ENCODE data around the gene ARMC12. TPM values are rescaled to one million over a fixed set of nuclear protein-coding genes. Genes with fewer than 3 reads are reported as not detected.

The ARMC12 gene
- total and polyA plus RNA-seq, 2 of the 13 experiments (the other 11 are each of a cell fraction or from before 2014, with no cell fraction given) = 1.3 TPM; not detected in 1

DNA sequence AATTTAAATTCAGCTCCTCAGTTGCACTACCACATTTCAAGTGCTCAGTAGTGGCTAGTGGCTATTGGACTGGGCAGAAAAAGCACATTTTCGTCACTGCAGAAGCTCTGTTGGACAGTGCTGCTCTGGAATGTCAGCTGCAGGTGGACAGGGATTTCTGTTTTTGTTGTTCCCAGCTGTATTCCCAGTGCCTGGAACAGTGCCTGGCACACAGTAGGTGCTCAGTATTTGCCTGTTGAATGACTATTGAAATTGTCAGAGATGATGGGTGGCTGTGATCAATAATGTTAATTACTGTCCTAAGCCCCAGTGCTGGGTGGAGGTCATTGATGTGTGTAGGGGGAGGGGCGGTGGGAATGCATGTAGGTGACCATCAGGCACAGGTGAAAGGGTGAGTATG, 49.4 kb downstream of the ARMC12 start:
- POLR2A ChIA-PET = interaction anchor here (0.5 kb wide), 1 partner anchor 272 kb away, joined by 3 read pairs; no protein-coding TSS in a partner anchor
- no TSS peak for BruUV-seq (replicated peaks)
- H3K4me3 ChIP-seq (replicated peaks in 1 of 3; ENCODE audit: insufficient read depth in 1 of 3, low read depth in 2 of 3, low read length in 3 of 3) = no peak overlapping the region
- 0% methylated on average over 2 of the region's 2 CpGs for WGBS (ENCODE audit: low lambda C conversion rate)
- H4K20me1 ChIP-seq (ENCODE audit: insufficient read depth, low read length) = no peaks in the 10 kb centered on the region
- H2AFZ ChIP-seq (ENCODE audit: low read length) = no peak overlapping the region
- no peaks in the 10 kb centered on the region for H3K9me3 ChIP-seq (ENCODE audit: low read length)
- no peak overlapping the region for H3K4me2 ChIP-seq (ENCODE audit: low read depth, low read length)
- ATAC-seq (no peak), FAIRE-seq (no peak), DNase-seq (ENCODE audit: low spot score) (no peak)
- in situ Hi-C loops (cut with HindIII; ENCODE audit: extremely low pct_ligation_motif_present, low pct_unique_long_range_greater_than_20kb) (no loop called here), intact Hi-C loops (cut with micrococcal nuclease; ENCODE audit: unreplicated experiment) (no loop called here)
- H3K79me2 ChIP-seq (ENCODE audit: insufficient read depth, low read length) = no peaks in the 10 kb centered on the region
- TF ChIP-seq ZKSCAN1 (IDR thresholded peaks at IDR 0.05; ENCODE audit: low read length) = 0 out of 2 replicates have a peak, but pooled peaks have one; percentile 52
- TF ChIP-seq ZNF792 (CRISPR knock-in tag; IDR thresholded peaks at IDR 0.05) = no peak
- no peak for TF ChIP-seq ZNF678 (CRISPR knock-in tag; IDR thresholded peaks at IDR 0.05)
- TF ChIP-seq GLI4 (CRISPR knock-in tag; IDR thresholded peaks at IDR 0.05; ENCODE audit: borderline replicate concordance) = no peak
- CTCF ChIA-PET (ENCODE audit: low intra/inter-chr PET ratio, low total read pairs) = no interaction called here
- peaks cover 0 to 16% of the 10 kb centered on the region in 2 experiments; a peak in 1 of 5 replicates for H3K27me3 ChIP-seq (ENCODE audit: control insufficient read depth in 1 of 2, insufficient read depth in 2 of 2, low read length in 2 of 2)
- H3K36me3 ChIP-seq (replicated peaks in 1 of 2; ENCODE audit: control insufficient read depth in 1 of 2, insufficient read depth in 2 of 2, low read length in 2 of 2) = no peaks in the 10 kb centered on the region
- H3K9ac ChIP-seq (ENCODE audit: insufficient read depth, low read depth, low read length) = no peak overlapping the region
- no peak overlapping the region for H3K27ac ChIP-seq (ENCODE audit: extremely low read length, insufficient read depth, low read length)
- H3K4me1 ChIP-seq (ENCODE audit: insufficient read depth, low read length) = peaks cover 18% of the 10 kb centered on the region

DNA sequence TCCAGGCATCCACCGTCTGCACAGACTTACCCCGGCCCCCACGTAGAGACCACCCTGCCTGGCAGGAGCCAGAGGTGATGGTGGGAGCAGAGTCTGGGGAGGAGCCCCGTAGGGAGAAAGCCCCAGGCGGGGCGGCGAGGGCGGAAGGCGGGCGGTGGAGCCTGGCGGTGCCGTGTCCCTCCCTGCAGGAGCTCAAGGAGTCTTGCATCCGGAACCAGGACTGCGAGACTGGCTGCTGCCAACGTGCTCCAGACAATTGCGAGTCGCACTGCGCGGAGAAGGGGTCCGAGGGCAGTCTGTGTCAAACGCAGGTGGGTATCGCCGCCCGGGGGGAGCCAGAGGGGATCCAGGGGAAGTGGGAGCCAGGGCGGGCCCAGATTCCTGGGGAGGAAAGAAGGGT, 50.0 kb downstream of the ARMC12 start:
- DNase-seq (ENCODE audit: low spot score) = no peak
- no peak overlapping the region for H3K27ac ChIP-seq (ENCODE audit: extremely low read length, insufficient read depth, low read length)
- 68% methylated on average over 25 of the region's 25 CpGs for WGBS (ENCODE audit: low lambda C conversion rate)

More for the DNA sequence above, 50.0 kb downstream of the ARMC12 start:
- Histone ChIP-seq H3K9ac (ENCODE audit: insufficient read depth, low read depth, low read length) (no peak overlapping the region), H3K4me3 (replicated peaks in 1 of 3; ENCODE audit: insufficient read depth in 1 of 3, low read depth in 2 of 3, low read length in 3 of 3) (no peak overlapping the region), H3K9me3 (ENCODE audit: low read length) (no peaks in the 10 kb centered on the region), H3K36me3 (replicated peaks in 1 of 2; ENCODE audit: control insufficient read depth in 1 of 2, insufficient read depth in 2 of 2, low read length in 2 of 2) (no peaks in the 10 kb centered on the region), H3K79me2 (ENCODE audit: insufficient read depth, low read length) (no peaks in the 10 kb centered on the region), H2AFZ (ENCODE audit: low read length) (no peak overlapping the region), H3K4me1 (ENCODE audit: insufficient read depth, low read length) (peaks cover 18% of the 10 kb centered on the region), H3K27me3 (ENCODE audit: control insufficient read depth in 1 of 2, insufficient read depth in 2 of 2, low read length in 2 of 2) (0 out of 5 replicates have a peak, but pooled peaks cover 0 to 15% of the 10 kb centered on the region in 2 experiments), H3K4me2 (ENCODE audit: low read depth, low read length) (no peak overlapping the region), H4K20me1 (ENCODE audit: insufficient read depth, low read length) (no peaks in the 10 kb centered on the region)
- FAIRE-seq (no peak), ATAC-seq (no peak)
- POLR2A ChIA-PET = interaction anchor here (0.5 kb wide), 1 partner anchor 272 kb away, joined by 3 read pairs; no protein-coding TSS in a partner anchor
- in situ Hi-C loops (cut with HindIII; ENCODE audit: extremely low pct_ligation_motif_present, low pct_unique_long_range_greater_than_20kb) = no loop called here
- intact Hi-C loops (cut with micrococcal nuclease; ENCODE audit: unreplicated experiment) = no loop called here
- no peak for TF ChIP-seq ATF7-NPFF (CRISPR knock-in tag; IDR thresholded peaks at IDR 0.05; ENCODE audit: low read depth)
- TF ChIP-seq ZNF350 (CRISPR knock-in tag; IDR thresholded peaks at IDR 0.05; ENCODE audit: borderline replicate concordance, low read depth) = no peak
- TF ChIP-seq, protein P1, sequence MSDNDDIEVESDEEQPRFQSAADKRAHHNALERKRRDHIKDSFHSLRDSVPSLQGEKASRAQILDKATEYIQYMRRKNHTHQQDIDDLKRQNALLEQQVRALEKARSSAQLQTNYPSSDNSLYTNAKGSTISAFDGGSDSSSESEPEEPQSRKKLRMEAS (IDR thresholded peaks at IDR 0.05) = 0 out of 2 replicates have a peak, but pooled peaks have one; percentile 3
- CTCF ChIA-PET (ENCODE audit: low intra/inter-chr PET ratio, low total read pairs) = no interaction called here
- no TSS peak for BruUV-seq (replicated peaks)

All from HepG2 (cell line).